HepG2 (cell line): ENCODE results near the gene FAAP100. TPM values are rescaled to one million over a fixed set of nuclear protein-coding genes. Genes with fewer than 3 reads are reported as not detected.
A peak's percentile ranks its signal among the peaks of the same experiment; 100 is the strongest.

ENCODE experiments used
- AHDC1 ChIP-seq: sonication (generic); formaldehyde crosslinking; IDR thresholded peaks from 2 replicates; pipeline ENCODE4 v1.5.1; 2020; ENCODE audit warnings: mild to moderate bottlenecking, missing genetic modification reagents, borderline replicate concordance
- ATF7-NPFF ChIP-seq: sonication (generic); formaldehyde crosslinking; IDR thresholded peaks from 2 replicates; pipeline ENCODE4 v1.8.1; 2023; ENCODE audit warnings: mild to moderate bottlenecking, low read depth, missing genetic modification reagents, moderate library complexity
- ATM ChIP-seq: fragments of 450-650 bp; IDR thresholded peaks from 2 replicates; pipeline ENCODE4 v1.7.1; 2017; ENCODE audit warnings: mild to moderate bottlenecking, borderline replicate concordance
- FOSL2 ChIP-seq: sonication (generic); formaldehyde crosslinking; IDR thresholded peaks from 2 replicates; pipeline ENCODE4 v1.4.0; 2020; ENCODE audit warnings: missing genetic modification reagents
- GABPB1 ChIP-seq: IDR thresholded peaks from 2 replicates; pipeline ENCODE4 v1.6.1; 2016; ENCODE audit warnings: mild to moderate bottlenecking, missing genetic modification reagents, moderate library complexity, missing compliant biosample characterization
- HIVEP1 ChIP-seq: sonication (generic); formaldehyde crosslinking; IDR thresholded peaks from 2 replicates; pipeline ENCODE4 v1.4.0; 2020; ENCODE audit warnings: mild to moderate bottlenecking, missing genetic modification reagents
- MAF1 ChIP-seq: sonication (generic); formaldehyde crosslinking; IDR thresholded peaks from 2 replicates; pipeline ENCODE4 v1.5.0; 2020; ENCODE audit warnings: missing genetic modification reagents, borderline replicate concordance
- MED1 ChIP-seq: sonication (generic); formaldehyde crosslinking; IDR thresholded peaks from 2 replicates; pipeline ENCODE4 v1.4.0; 2020; ENCODE audit warnings: missing genetic modification reagents
- MLLT10 ChIP-seq: sonication (generic); formaldehyde crosslinking; IDR thresholded peaks from 2 replicates; pipeline ENCODE4 v1.4.0; 2020; ENCODE audit warnings: missing genetic modification reagents
- NCOA2 ChIP-seq: sonication (generic); formaldehyde crosslinking; IDR thresholded peaks from 2 replicates; pipeline ENCODE4 v1.8.0; 2022; ENCODE audit warnings: inconsistent platforms
- SAP130 ChIP-seq: IDR thresholded peaks from 2 replicates; pipeline ENCODE4 v1.6.1; 2016; ENCODE audit warnings: low read depth
- TOPORS ChIP-seq: sonication (generic); formaldehyde crosslinking; IDR thresholded peaks from 2 replicates; pipeline ENCODE4 v1.8.0; 2023; ENCODE audit warnings: mild to moderate bottlenecking, missing genetic modification reagents
- ZBTB7B ChIP-seq: sonication (generic); formaldehyde crosslinking; IDR thresholded peaks from 2 replicates; pipeline ENCODE4 v1.4.0; 2020; ENCODE audit warnings: missing genetic modification reagents
- ZNF557 ChIP-seq: sonication (generic); formaldehyde crosslinking; IDR thresholded peaks from 2 replicates; pipeline ENCODE4 v1.4.0; 2020; ENCODE audit warnings: missing genetic modification reagents
- ZNF570 ChIP-seq: sonication (generic); formaldehyde crosslinking; IDR thresholded peaks from 2 replicates; pipeline ENCODE4 v1.4.0; 2020; ENCODE audit warnings: mild to moderate bottlenecking, missing genetic modification reagents, borderline replicate concordance
- ZNF772 ChIP-seq: sonication (generic); formaldehyde crosslinking; IDR thresholded peaks from 2 replicates; pipeline ENCODE4 v1.5.0; 2020; ENCODE audit warnings: mild to moderate bottlenecking, missing genetic modification reagents
- ZNF790 ChIP-seq: sonication (generic); formaldehyde crosslinking; IDR thresholded peaks from 2 replicates; pipeline ENCODE4 v1.8.0; 2022; ENCODE audit warnings: missing genetic modification reagents, mild to moderate bottlenecking, borderline replicate concordance
- polyA plus RNA-seq, 8 experiments: library from polyadenylated mRNA; depleted of rRNA in 3 of 8; stranded (reverse) in 7 of 8; unstranded in 1 of 8; fragments of >200 nt; fragmentation: Illumina TruSeq in 4 of 8; extraction: Trizol in 4 of 8; gene quantifications; 2 replicates each; pipeline versions ENCODE4 v1.2.1 to v1.2.3, GENCODE V29; 2011 to 2016; ENCODE audit warnings: low read depth in 4 of 8, missing spikeins in 1 of 8, mixed read lengths in 1 of 8; ENCODE audit not compliant: insufficient read depth in 1 of 8
- total RNA-seq, 5 experiments: library from RNA; depleted of rRNA; stranded (reverse); fragments of >200 nt; fragmentation: Illumina TruSeq; extraction: Trizol; gene quantifications; 2 replicates each; pipeline ENCODE4 v1.2.3, GENCODE V29; 2016; ENCODE audit warnings: low read depth in 1 of 5
- TF ChIP-seq, protein P1 (sequence below): sonication (generic); formaldehyde crosslinking; IDR thresholded peaks from 2 replicates; pipeline ENCODE4 v1.4.0; 2020; ENCODE audit warnings: low read depth, missing genetic modification reagents
- TF ChIP-seq, protein P2 (sequence below): sonication (generic); formaldehyde crosslinking; IDR thresholded peaks from 2 replicates; pipeline ENCODE4 v1.4.0; 2020; ENCODE audit warnings: low read depth, mild to moderate bottlenecking, missing genetic modification reagents

Gene FAAP100
- total and polyA plus RNA-seq, 2 of the 13 experiments (the other 11 are each of a cell fraction or from before 2014, with no cell fraction given) = 7.6 to 20.8 TPM

GRCh38 chr17:81552244-81553017, at the start of gene FAAP100 (continued):
- TF ChIP-seq, protein P1, sequence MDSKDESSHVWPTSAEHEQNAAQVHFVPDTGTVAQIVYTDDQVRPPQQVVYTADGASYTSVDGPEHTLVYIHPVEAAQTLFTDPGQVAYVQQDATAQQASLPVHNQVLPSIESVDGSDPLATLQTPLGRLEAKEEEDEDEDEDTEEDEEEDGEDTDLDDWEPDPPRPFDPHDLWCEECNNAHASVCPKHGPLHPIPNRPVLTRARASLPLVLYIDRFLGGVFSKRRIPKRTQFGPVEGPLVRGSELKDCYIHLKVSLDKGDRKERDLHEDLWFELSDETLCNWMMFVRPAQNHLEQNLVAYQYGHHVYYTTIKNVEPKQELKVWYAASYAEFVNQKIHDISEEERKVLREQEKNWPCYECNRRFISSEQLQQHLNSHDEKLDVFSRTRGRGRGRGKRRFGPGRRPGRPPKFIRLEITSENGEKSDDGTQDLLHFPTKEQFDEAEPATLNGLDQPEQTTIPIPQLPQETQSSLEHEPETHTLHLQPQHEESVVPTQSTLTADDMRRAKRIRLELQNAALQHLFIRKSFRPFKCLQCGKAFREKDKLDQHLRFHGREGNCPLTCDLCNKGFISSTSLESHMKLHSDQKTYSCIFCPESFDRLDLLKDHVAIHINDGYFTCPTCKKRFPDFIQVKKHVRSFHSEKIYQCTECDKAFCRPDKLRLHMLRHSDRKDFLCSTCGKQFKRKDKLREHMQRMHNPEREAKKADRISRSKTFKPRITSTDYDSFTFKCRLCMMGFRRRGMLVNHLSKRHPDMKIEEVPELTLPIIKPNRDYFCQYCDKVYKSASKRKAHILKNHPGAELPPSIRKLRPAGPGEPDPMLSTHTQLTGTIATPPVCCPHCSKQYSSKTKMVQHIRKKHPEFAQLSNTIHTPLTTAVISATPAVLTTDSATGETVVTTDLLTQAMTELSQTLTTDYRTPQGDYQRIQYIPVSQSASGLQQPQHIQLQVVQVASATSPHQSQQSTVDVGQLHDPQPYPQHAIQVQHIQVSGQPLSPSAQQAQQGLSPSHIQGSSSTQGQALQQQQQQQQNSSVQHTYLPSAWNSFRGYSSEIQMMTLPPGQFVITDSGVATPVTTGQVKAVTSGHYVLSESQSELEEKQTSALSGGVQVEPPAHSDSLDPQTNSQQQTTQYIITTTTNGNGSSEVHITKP = peak; percentile 58
- no peak for TF ChIP-seq NCOA2 (CRISPR knock-in tag)
- peak; percentile 83 for TF ChIP-seq SAP130
- peak; percentile 20; the same call in 1 of the 2 replicates for TF ChIP-seq FOSL2 (CRISPR knock-in tag)
- TF ChIP-seq ATF7-NPFF (CRISPR knock-in tag) = no peak; the same call in 1 of the 2 replicates
- TF ChIP-seq HIVEP1 = no peak
- peak; percentile 69; the same call in 1 of the 2 replicates for TF ChIP-seq MED1 (CRISPR knock-in tag)
- TF ChIP-seq ZNF557 (CRISPR knock-in tag) = no peak
- no peak for TF ChIP-seq MLLT10 (CRISPR knock-in tag)
- TF ChIP-seq ZNF790 (CRISPR knock-in tag) = peak; percentile 79; the same call in 1 of the 2 replicates
- TF ChIP-seq AHDC1 (CRISPR knock-in tag) = no peak; the same call in 1 of the 2 replicates
- peak; percentile 67; the same call in 1 of the 2 replicates for TF ChIP-seq ZNF772 (CRISPR knock-in tag)
- TF ChIP-seq ZNF570 (CRISPR knock-in tag) = no peak
- TF ChIP-seq, protein P2, sequence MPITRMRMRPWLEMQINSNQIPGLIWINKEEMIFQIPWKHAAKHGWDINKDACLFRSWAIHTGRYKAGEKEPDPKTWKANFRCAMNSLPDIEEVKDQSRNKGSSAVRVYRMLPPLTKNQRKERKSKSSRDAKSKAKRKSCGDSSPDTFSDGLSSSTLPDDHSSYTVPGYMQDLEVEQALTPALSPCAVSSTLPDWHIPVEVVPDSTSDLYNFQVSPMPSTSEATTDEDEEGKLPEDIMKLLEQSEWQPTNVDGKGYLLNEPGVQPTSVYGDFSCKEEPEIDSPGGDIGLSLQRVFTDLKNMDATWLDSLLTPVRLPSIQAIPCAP (CRISPR knock-in tag) = no peak; the same call in 1 of the 2 replicates
- TF ChIP-seq ZBTB7B = no peak; the same call in 1 of the 2 replicates
- peak; percentile 91 for TF ChIP-seq GABPB1 (CRISPR knock-in tag)
- no peak for TF ChIP-seq ATM
- peak; percentile 5; the same call in 1 of the 2 replicates for TF ChIP-seq MAF1 (CRISPR knock-in tag)
- TF ChIP-seq TOPORS (CRISPR knock-in tag) = peak; percentile 21; the same call in 1 of the 2 replicates
